Progenitor cell of endocrine pancreas (in vitro differentiated cells): ENCODE measurements around the gene OLFML2A. TPM values are rescaled to one million over a fixed set of nuclear protein-coding genes. Genes with fewer than 3 reads are reported as not detected.
A peak's percentile ranks its signal among the peaks of the same experiment; 100 is the strongest.

ENCODE experiments used
- DNase-seq: peaks from one replicate; pipeline ENCODE4 v3.0.0; 2021; ENCODE audit warnings: low spot score; ENCODE audit not compliant: unreplicated experiment
- H3K27ac Mint-ChIP-seq: 2 replicates; pipeline ENCODE4 v1.8.0; 2021; ENCODE audit warnings: mild to moderate bottlenecking, moderate library complexity, mixed read lengths
- H3K27me3 Mint-ChIP-seq: 2 replicates; pipeline ENCODE4 v1.8.0; 2021; ENCODE audit warnings: mixed read lengths
- H3K36me3 Mint-ChIP-seq: 2 replicates; pipeline ENCODE4 v1.8.0; 2022; ENCODE audit warnings: mixed read lengths; ENCODE audit not compliant: insufficient read depth
- H3K4me1 Mint-ChIP-seq: 2 replicates; pipeline ENCODE4 v1.8.0; 2021; ENCODE audit warnings: low read depth, mixed read lengths
- H3K4me3 Mint-ChIP-seq: 2 replicates; pipeline ENCODE4 v1.8.0; 2021; ENCODE audit warnings: low read depth, mild to moderate bottlenecking, moderate library complexity, mixed read lengths
- H3K9me3 Mint-ChIP-seq: 2 replicates; pipeline ENCODE4 v1.8.0; 2021; ENCODE audit warnings: low read depth, mixed read lengths
- CTCF ChIP-seq: fragments of 200-600 bp; sonication (generic); IDR thresholded peaks from one replicate; pipeline ENCODE4 v1.5.0; 2021; ENCODE audit warnings: antibody characterized with exemption, mild to moderate bottlenecking; ENCODE audit not compliant: unreplicated experiment
- total RNA-seq: library from RNA; stranded (reverse); gene quantifications from 2 replicates; pipeline ENCODE4 v1.2.1, GENCODE V29; 2021

Gene OLFML2A
- total RNA-seq, 1 donor from 2014 or later, result 2.5 TPM

DNA sequence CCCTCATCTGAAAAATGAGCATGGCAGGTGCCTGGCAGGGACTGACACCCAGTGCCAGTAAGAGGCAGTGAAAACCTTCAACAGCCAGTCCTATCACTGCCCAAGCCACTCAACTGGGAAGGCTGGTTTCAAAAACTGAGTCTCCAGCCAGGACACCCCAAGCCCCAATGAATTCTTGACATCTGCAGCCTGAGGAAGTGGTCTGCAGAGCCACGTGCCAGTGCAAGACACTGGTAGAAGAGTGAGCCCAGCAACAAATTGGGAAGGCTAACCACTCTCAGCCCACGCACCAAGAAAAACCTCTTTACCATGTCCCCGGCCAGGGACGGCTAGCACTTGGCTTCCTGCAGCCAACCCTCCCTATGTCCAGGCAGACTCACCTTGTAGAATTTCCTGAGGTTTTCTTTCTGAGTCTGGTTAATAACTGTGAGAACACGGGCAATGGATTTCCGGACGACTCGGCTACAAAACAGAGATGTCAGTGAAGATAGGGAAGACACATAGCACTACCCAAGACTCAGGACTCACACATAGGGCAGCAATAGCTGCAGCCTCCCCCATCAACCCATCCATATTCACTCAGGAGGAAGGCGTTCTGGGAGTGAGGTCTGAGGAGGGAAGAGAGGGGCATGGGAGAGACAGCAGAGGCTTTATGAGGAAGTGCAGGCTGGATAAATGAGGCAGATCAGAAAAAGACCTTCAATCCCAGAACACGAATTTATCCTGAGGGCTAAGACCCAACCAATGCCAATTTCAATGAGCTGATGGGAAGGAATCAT, 83.1 kb downstream of the OLFML2A start:
- no peak for TF ChIP-seq CTCF
- peaks cover 16% of the 10 kb centered on the region for H3K4me1 Mint-ChIP-seq
- H3K27ac Mint-ChIP-seq, result peak overlapping the region; percentile 50
- peak overlapping the region; percentile 97 for H3K4me3 Mint-ChIP-seq
- no peak for DNase-seq
- no peaks in the 10 kb centered on the region for H3K27me3 Mint-ChIP-seq
- H3K36me3 Mint-ChIP-seq, result peaks cover 11% of the 10 kb centered on the region
- no peaks in the 10 kb centered on the region for H3K9me3 Mint-ChIP-seq

GRCh38 chr9:124860582-124861341, 83.8 kb downstream of the OLFML2A start:
- no peak for DNase-seq
- TF ChIP-seq CTCF, result no peak
- peaks cover 11% of the 10 kb centered on the region for H3K36me3 Mint-ChIP-seq
- peaks cover 16% of the 10 kb centered on the region for H3K4me1 Mint-ChIP-seq
- H3K9me3 Mint-ChIP-seq, result no peaks in the 10 kb centered on the region
- H3K4me3 Mint-ChIP-seq, result peak overlapping the region; percentile 97
- peak overlapping the region; percentile 98 for H3K27ac Mint-ChIP-seq
- no peaks in the 10 kb centered on the region for H3K27me3 Mint-ChIP-seq

DNA sequence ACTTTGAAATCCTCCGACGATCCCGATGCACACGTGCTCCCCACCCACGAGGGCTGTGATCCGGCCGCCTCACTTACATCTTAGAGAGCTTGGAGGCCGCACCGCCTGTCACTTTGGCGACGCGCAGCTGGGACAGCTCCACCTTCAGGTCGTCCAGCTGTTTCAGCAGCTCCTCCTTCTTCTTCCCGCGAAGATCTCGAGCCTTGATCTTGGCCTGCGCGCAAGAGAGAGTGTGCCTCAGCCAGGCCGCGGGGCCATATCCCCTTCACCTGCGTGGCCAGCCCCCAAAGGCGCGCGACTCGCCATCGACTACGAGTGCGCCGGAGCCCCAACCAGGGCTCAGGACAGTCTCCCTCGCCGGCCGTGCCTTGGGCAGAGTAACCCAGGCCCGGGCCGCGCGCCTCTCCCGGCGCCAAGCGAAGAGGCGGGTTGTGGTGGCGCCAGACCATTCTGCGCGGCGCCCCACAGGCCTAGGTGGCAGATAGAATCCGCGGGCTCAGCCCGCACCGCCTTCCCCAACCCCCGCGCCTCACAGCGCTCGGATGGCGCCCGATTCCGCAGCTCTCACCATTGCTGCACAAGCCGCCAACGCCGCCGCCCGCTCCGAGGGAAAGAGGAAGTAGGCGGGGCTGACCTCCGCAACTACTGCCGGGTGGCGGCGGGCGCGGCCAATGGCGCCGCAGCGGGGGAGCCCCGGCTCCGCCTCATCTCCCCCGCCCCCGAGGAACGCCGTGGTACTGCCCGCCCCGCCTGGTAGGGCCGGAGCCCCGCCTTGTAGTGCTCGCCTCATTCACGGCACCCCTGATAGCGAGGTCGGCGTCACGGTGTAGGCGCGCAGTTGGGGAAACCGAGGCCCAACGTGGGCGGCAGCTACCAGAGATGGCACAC, 84.7 kb downstream of the OLFML2A start, which contains the start of the genes ARPC5L and RPL35:
TSS of gene ARPC5L (plus strand) at position 789 of the 888 bp plus-strand sequence. CDS start 7,161 bp downstream, outside the sequence.
TSS of gene RPL35 (minus strand) at position 616 of the 888 bp plus-strand sequence. CDS start at position 571, 45 bp downstream.
- peaks cover 11% of the 10 kb centered on the region for H3K36me3 Mint-ChIP-seq

GRCh38 chr9:124863371-124863871, 86.5 kb downstream of the OLFML2A start:
- peak overlapping the region; percentile 83 for H3K27ac Mint-ChIP-seq
- no peak for DNase-seq
- peaks cover 23% of the 10 kb centered on the region for H3K4me1 Mint-ChIP-seq
- H3K4me3 Mint-ChIP-seq, result peak overlapping the region; percentile 59
- no peaks in the 10 kb centered on the region for H3K27me3 Mint-ChIP-seq
- H3K36me3 Mint-ChIP-seq, result peaks cover 11% of the 10 kb centered on the region
- no peak for TF ChIP-seq CTCF
- H3K9me3 Mint-ChIP-seq, result no peaks in the 10 kb centered on the region

More for the DNA sequence above, 84.7 kb downstream of the OLFML2A start, which contains the start of the genes ARPC5L and RPL35:
- Mint-ChIP-seq H3K9me3 (no peaks in the 10 kb centered on the region), H3K4me1 (peaks cover 16% of the 10 kb centered on the region), H3K27ac (peak within 1 kb of the TSS; percentile 98), H3K27me3 (no peaks in the 10 kb centered on the region), H3K4me3 (peak within 1 kb of the TSS; percentile 97)
- peak; percentile 47 for TF ChIP-seq CTCF
- peak; percentile 89 for DNase-seq

Other genes with a start within 250 kb of the OLFML2A start
- gene NR6A1, start 5.8 kb upstream of the OLFML2A start, total RNA-seq, result 71.6 and 86.4 TPM in 2 replicates
- not detected in 2 replicates for gene WDR38, start 76.3 kb downstream of the OLFML2A start, total RNA-seq
- 1,027 and 1,077 TPM in 2 replicates for gene RPL35, start 84.8 kb downstream of the OLFML2A start, total RNA-seq
- gene ARPC5L, start 85.0 kb downstream of the OLFML2A start, total RNA-seq, result 36.6 and 36.9 TPM in 2 replicates
- 19.4 and 20.9 TPM in 2 replicates for gene GOLGA1, start 163.9 kb downstream of the OLFML2A start, total RNA-seq